Esophagus squamous epithelium (tissue), 5 donors: Measurements from ENCODE around the gene KRTAP9-3. TPM values are rescaled to one million over a fixed set of nuclear protein-coding genes. Genes with fewer than 3 reads are reported as not detected.
"Not testable (repeated sequence)": the region's sequence is repeated elsewhere in the genome, so short reads cannot be mapped to it uniquely, and the experiment has no call there.

Source experiments
- DNase-seq: peaks from one replicate; lab custom pipeline; 2025; lab: John Stamatoyannopoulos, UW
- H3K27ac ChIP-seq, 4 donors: fragments of 200-600 bp; sonication (generic); one replicate each; pipeline ENCODE4 v1.5.1; 2016 to 2019; ENCODE audit warnings: mild to moderate bottlenecking in 1 of 4
- H3K27me3 ChIP-seq, 4 donors: fragments of 200-600 bp; sonication (generic); 1 replicate in 3 of 4; 2 replicates in 1 of 4; pipeline versions ENCODE4 v1.5.1 to v1.6.0; 2017 to 2021; ENCODE audit warnings: antibody characterized with exemption in 1 of 4
- H3K36me3 ChIP-seq, 3 donors: fragments of 200-600 bp; sonication (generic); one replicate each; pipeline ENCODE4 v1.5.1; 2016 to 2019
- H3K4me1 ChIP-seq, 3 donors: fragments of 200-600 bp; sonication (generic); one replicate each; pipeline ENCODE4 v1.5.1; 2017 to 2019
- H3K4me3 ChIP-seq, 4 donors: fragments of 200-600 bp; sonication (generic); 1 replicate in 3 of 4; 2 replicates in 1 of 4; pipeline ENCODE4 v1.5.1; 2016 to 2019; ENCODE audit warnings: mild to moderate bottlenecking in 2 of 4, moderate library complexity in 1 of 4
- H3K9me3 ChIP-seq, 3 donors: fragments of 200-600 bp; sonication (generic); one replicate each; pipeline ENCODE4 v1.5.1; 2016 to 2019
- CTCF ChIP-seq, 6 experiments: fragments of 450-650 bp in 4 of 6; fragments of 200-600 bp in 2 of 6; sonication (generic) in 2 of 6; IDR thresholded peaks; one replicate each; pipeline ENCODE4 v1.5.1; 2016 to 2019; ENCODE audit warnings: antibody characterized with exemption in 6 of 6, mild to moderate bottlenecking in 4 of 6, moderate library complexity in 4 of 6
- POLR2A ChIP-seq, 4 donors: fragments of 450-650 bp; IDR thresholded peaks; one replicate each; pipeline ENCODE4 v1.6.1; 2017; ENCODE audit warnings: antibody characterized with exemption in 4 of 4, mild to moderate bottlenecking in 4 of 4, moderate library complexity in 3 of 4
- WGBS, 2 donors: methylation state at CpG; one replicate each; pipeline ENCODE4 v1.1.5; 2018; 5-methylcytosine and 5-hydroxymethylcytosine counted together
- intact Hi-C: fragments of 100-400 bp; cut with DNase I; formaldehyde crosslinking; loops from one replicate; pipeline ENCODE4 v1.15.0; 2022
- total RNA-seq, 4 donors: library from RNA; depleted of rRNA; stranded (reverse); fragments of >200 nt; gene quantifications; one replicate each; pipeline ENCODE4 v1.1.0, GENCODE V29; 2016
- donor health status: DM: yes; HTN: yes; CAD: no.

KRTAP9-3 gene
- total RNA-seq, 4 donors from 2014 or later, result not detected

GRCh38 chr17:41263212-41263611 is 31.0 kb downstream of the KRTAP9-3 start:
- H3K27ac ChIP-seq, result no peak overlapping the region
- H3K4me1 ChIP-seq, result no peaks in the 10 kb centered on the region
- H3K9me3 ChIP-seq, result no peaks in the 10 kb centered on the region
- TF ChIP-seq CTCF (IDR thresholded peaks at IDR 0.05), result no peak
- TF ChIP-seq POLR2A (IDR thresholded peaks at IDR 0.05), result no peak
- DNase-seq, result no peak
- 57 to 60% methylated on average over 2 of the region's 2 CpGs for WGBS, 2 donors
- peaks cover 0 to 20% (median 0%) of the 10 kb centered on the region in 4 donors for H3K27me3 ChIP-seq
- intact Hi-C loops, result no loop called here
- no peak overlapping the region for H3K4me3 ChIP-seq
- no peaks in the 10 kb centered on the region for H3K36me3 ChIP-seq

GRCh38 chr17:41264599-41264998 is 32.4 kb downstream of the KRTAP9-3 start:
- intact Hi-C loops, result no loop called here
- 89 to 100% methylated on average over 2 to 3 of the region's 3 CpGs for WGBS, 2 donors

GRCh38 chr17:41265078-41265477 is 32.8 kb downstream of the KRTAP9-3 start, which contains the start of gene KRTAP9-6:
Gene KRTAP9-6 (plus strand): TSS chr17:41265378. CDS start chr17:41265378, 0 bp downstream.
- H3K36me3 ChIP-seq, result no peaks in the 10 kb centered on the region
- 37 to 51% methylated on average over 2 of the region's 2 CpGs for WGBS, 2 donors
- no peaks in the 10 kb centered on the region for H3K9me3 ChIP-seq
- TF ChIP-seq POLR2A (IDR thresholded peaks at IDR 0.05), result no peak
- no peak for TF ChIP-seq CTCF (IDR thresholded peaks at IDR 0.05)
- no peak within 1 kb of the TSS for H3K4me3 ChIP-seq
- no peaks in the 10 kb centered on the region for H3K4me1 ChIP-seq
- intact Hi-C loops, result no loop called here
- H3K27ac ChIP-seq, result no peak within 1 kb of the TSS
- H3K27me3 ChIP-seq, result peaks cover 0 to 8% (median 0%) of the 10 kb centered on the region in 4 donors
- no peak for DNase-seq

More at GRCh38 chr17:41264599-41264998, 32.4 kb downstream of the KRTAP9-3 start:
- TF ChIP-seq CTCF (IDR thresholded peaks at IDR 0.05), result no peak
- TF ChIP-seq POLR2A (IDR thresholded peaks at IDR 0.05), result no peak
- Histone ChIP-seq H3K27ac (no peak overlapping the region), H3K9me3 (no peaks in the 10 kb centered on the region), H3K4me3 (no peak overlapping the region), H3K4me1 (no peaks in the 10 kb centered on the region), H3K36me3 (no peaks in the 10 kb centered on the region), H3K27me3 (peaks cover 0 to 9% (median 0%) of the 10 kb centered on the region in 4 donors)
- DNase-seq, result no peak

GRCh38 chr17:41267711-41268110 is 35.5 kb downstream of the KRTAP9-3 start:
- peaks cover 0 to 4% (median 0%) of the 10 kb centered on the region in 4 donors for H3K27me3 ChIP-seq
- H3K4me3 ChIP-seq, result no peak overlapping the region
- no peak overlapping the region for H3K27ac ChIP-seq
- no peak for TF ChIP-seq POLR2A (IDR thresholded peaks at IDR 0.05)
- no peak for TF ChIP-seq CTCF (IDR thresholded peaks at IDR 0.05)
- H3K9me3 ChIP-seq, result no peaks in the 10 kb centered on the region
- WGBS, 2 donors, result 82% methylated on average over 3 of the region's 3 CpGs; no CpG with 5 or more reads in 1 of the 2 donors
- DNase-seq, result no peak
- no peaks in the 10 kb centered on the region for H3K36me3 ChIP-seq
- no peaks in the 10 kb centered on the region for H3K4me1 ChIP-seq
- intact Hi-C loops, result no loop called here

- H3K4me1 ChIP-seq, intact Hi-C loops, H3K36me3 ChIP-seq, H3K27me3 ChIP-seq, H3K27ac ChIP-seq, H3K9me3 ChIP-seq, H3K4me3 ChIP-seq, DNase-seq: not testable (repeated sequence)
- no CpG with 5 or more reads among the region's 1 CpG for WGBS, 2 donors
Observed at GRCh38 chr17:41271323-41271722, 39.1 kb downstream of the KRTAP9-3 start.

- intact Hi-C loops, result no loop called here
- H3K4me3 ChIP-seq, result no peak overlapping the region
- no peak for DNase-seq
- H3K4me1 ChIP-seq, result no peaks in the 10 kb centered on the region
- H3K36me3 ChIP-seq, result no peaks in the 10 kb centered on the region
- TF ChIP-seq CTCF (IDR thresholded peaks at IDR 0.05) (no peak), POLR2A (IDR thresholded peaks at IDR 0.05) (no peak)
- 75% methylated on average over 1 of the region's 1 CpG; no CpG with 5 or more reads in 1 of the 2 donors for WGBS, 2 donors
- peaks cover 0 to 5% (median 0%) of the 10 kb centered on the region in 4 donors for H3K27me3 ChIP-seq
- no peaks in the 10 kb centered on the region for H3K9me3 ChIP-seq
- no peak overlapping the region for H3K27ac ChIP-seq
Observed at GRCh38 chr17:41271858-41272257, 39.6 kb downstream of the KRTAP9-3 start.

- H3K4me3 ChIP-seq, intact Hi-C loops, H3K27me3 ChIP-seq, H3K9me3 ChIP-seq, H3K4me1 ChIP-seq, H3K27ac ChIP-seq, H3K36me3 ChIP-seq, DNase-seq: not testable (repeated sequence)
- WGBS, 2 donors, result 80 to 100% methylated on average over 1 of the region's 3 CpGs
Observed at GRCh38 chr17:41275648-41276190, 43.5 kb downstream of the KRTAP9-3 start, which contains the start of gene KRTAP9-7. Gene KRTAP9-7 (plus strand): TSS chr17:41275698. CDS start chr17:41275698, 0 bp downstream.
